GM08714 (cell line): ENCODE data around the gene RPS10.
"Not testable (repeated sequence)": the region's sequence is repeated elsewhere in the genome, so short reads cannot be mapped to it uniquely, and the experiment has no call there.

Source experiments
- H3K4me3 ChIP-seq: fragments of 200-500 bp; sonication (Bioruptor generic); 2 replicates; pipeline ENCODE4 v1.5.1; 2014; ENCODE audit warnings: mild to moderate bottlenecking, low read length, inconsistent platforms
- ZNF274 ChIP-seq: IDR thresholded peaks from 2 replicates; pipeline ENCODE4 v1.6.1; 2012; ENCODE audit warnings: mild to moderate bottlenecking, low read depth, low read length

RPS10 gene

DNA sequence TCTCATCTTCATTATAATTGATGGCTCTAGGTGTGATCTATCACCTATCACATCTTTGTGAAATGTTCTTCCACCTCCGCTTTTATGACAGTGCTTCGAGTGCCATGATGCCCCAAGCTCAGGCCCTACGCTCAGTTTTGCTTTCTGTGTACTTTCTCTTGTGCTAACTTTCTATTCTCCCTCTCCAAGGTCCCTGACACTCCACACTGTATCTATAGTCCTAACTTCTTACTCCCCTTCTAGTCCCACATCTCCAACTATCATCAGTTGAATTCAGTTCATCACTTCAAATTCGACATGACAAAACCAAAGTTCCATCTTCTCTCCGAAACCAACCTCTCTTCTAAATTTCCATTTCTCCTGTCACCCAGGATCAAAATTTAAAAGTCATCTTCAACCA, 50.0 kb downstream of the RPS10 start:
- TF ChIP-seq ZNF274 = no peak
- no peak overlapping the region for H3K4me3 ChIP-seq

DNA sequence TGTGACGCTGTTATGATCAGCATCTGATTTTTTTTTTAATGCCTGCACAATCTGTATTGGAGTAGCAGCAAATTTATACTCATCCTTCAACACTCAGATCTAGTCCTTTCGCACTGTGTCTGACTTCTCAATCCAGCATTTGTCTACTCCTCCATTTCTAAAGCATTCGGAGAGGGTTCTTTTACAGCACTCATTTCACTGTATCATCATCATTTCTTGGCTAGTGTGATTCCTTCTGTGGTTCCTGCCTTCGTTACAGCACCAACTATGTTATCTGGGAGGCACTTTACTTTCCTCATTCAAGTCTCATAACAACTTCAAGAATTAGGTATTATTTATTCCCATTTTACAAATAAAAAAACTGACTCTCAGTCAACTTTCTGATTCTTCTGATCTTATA, 51.4 kb downstream of the RPS10 start:
- H3K4me3 ChIP-seq = no peak overlapping the region
- no peak for TF ChIP-seq ZNF274

DNA sequence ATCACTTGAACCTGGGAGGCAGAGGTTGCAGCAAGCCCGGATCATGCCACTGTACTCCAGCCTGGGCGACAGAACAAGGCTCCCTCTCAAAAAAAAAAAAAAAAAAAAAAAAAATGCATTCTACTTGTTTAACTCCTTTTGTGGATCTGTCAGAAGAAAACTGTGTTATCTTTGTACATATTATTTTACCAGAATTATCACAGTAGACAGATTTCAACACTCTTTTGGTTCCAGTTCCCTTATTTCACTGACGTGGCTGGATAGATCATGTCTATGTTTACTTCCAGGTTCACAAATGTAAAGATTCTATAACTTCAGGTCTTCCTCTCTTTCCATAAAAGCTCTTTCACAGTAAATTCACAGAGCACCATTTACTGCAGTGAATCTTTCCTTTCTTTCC, 51.8 kb downstream of the RPS10 start:
- H3K4me3 ChIP-seq = no peak overlapping the region
- no peak for TF ChIP-seq ZNF274

DNA sequence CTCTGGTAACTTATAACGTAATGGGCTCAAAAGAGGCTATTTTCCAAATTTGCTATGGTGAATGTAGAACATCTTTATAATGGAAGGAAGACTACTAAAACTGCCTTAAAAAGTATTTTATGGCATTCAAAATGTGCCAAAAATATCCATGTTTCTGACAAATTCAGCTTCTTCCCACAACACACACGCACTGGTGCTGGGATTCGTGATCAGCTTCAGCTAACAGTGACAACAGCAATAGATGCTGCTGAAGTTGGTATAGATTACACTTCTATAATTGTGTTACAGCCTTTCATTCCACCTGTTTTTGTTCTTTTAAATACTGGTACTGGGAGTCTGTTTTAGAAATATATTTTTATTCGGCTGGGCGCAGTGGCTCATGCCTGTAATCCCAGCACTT, 52.4 kb downstream of the RPS10 start:
- TF ChIP-seq ZNF274 = no peak

DNA sequence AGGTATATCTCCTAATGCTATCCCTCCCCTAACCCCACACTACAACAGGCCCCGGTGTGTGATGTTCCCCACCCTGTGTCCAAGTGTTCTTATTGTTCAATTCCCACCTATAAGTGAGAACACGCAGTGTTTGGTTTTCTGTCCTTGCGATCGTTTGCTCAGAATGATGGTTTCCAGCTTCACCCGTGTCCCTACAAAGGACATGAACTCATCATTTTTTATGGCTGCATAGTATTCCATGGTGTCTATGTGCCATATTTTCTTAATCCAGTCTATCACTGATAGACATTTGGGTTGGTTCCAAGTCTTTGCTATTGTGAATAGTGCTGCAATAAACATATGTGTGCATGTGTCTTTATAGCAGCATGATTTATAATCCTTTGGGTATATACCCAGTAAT, 54.0 kb downstream of the RPS10 start:
- not testable (repeated sequence) for H3K4me3 ChIP-seq

More for the DNA sequence above, 52.4 kb downstream of the RPS10 start:
- no peak overlapping the region for H3K4me3 ChIP-seq

DNA sequence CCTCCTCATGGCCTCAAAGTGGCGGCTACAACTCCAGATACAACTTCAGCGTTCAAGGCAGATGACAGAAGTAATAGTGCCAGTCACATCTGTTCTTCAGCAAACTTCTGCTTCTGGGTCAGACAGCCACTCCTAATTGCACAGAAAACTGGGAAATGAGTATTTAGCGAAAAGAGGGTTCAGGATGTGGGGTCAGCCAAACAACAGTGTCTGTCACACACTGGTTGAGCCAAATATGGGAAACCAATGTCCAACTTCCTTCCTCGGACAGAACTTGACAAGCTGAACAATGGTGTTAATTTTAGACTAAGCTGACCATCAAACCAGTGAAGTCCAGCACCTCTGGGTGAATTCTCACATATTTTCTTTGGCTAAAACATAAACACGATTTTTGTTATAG, 55.5 kb downstream of the RPS10 start:
- no peak overlapping the region for H3K4me3 ChIP-seq
- no peak for TF ChIP-seq ZNF274

DNA sequence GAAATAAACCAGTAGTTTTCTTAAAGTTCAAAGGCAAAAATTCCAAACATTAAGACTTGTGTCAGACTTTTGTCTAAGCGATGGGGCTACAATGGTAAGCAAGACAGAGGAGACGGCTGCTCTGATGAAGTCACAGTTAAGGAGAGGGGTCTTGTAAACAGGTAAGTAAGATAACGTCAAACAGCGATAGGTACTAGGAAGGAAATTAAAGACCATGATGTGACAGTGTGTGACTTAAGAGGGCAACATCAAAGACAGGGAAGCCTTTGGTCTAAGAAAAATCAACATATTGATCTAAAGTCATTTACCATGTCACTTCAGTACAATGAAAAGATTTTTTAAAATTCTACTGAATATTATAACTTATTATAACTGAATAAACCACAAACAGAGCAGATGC, 56.5 kb downstream of the RPS10 start:
- no peak for TF ChIP-seq ZNF274
- H3K4me3 ChIP-seq = no peak overlapping the region
